Measurements from ENCODE around the gene TTLL11. TPM values are rescaled to one million over a fixed set of nuclear protein-coding genes. Genes with fewer than 3 reads are reported as not detected.

TTLL11 gene, protein sequence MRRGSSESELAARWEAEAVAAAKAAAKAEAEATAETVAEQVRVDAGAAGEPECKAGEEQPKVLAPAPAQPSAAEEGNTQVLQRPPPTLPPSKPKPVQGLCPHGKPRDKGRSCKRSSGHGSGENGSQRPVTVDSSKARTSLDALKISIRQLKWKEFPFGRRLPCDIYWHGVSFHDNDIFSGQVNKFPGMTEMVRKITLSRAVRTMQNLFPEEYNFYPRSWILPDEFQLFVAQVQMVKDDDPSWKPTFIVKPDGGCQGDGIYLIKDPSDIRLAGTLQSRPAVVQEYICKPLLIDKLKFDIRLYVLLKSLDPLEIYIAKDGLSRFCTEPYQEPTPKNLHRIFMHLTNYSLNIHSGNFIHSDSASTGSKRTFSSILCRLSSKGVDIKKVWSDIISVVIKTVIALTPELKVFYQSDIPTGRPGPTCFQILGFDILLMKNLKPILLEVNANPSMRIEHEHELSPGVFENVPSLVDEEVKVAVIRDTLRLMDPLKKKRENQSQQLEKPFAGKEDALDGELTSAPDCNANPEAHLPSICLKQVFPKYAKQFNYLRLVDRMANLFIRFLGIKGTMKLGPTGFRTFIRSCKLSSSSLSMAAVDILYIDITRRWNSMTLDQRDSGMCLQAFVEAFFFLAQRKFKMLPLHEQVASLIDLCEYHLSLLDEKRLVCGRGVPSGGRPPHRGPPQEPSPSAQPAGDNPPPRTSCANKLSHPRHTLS
- total RNA-seq (2014; rRNA removed; shearing (Covaris generic)), result 6.3 and 6.4 TPM in 2 replicates
- polyA plus RNA-seq (2016; fragmentation: Nextera tagmentation; extraction: Ambion mirVana), result 5.0 and 5.1 TPM in 2 replicates

DNA sequence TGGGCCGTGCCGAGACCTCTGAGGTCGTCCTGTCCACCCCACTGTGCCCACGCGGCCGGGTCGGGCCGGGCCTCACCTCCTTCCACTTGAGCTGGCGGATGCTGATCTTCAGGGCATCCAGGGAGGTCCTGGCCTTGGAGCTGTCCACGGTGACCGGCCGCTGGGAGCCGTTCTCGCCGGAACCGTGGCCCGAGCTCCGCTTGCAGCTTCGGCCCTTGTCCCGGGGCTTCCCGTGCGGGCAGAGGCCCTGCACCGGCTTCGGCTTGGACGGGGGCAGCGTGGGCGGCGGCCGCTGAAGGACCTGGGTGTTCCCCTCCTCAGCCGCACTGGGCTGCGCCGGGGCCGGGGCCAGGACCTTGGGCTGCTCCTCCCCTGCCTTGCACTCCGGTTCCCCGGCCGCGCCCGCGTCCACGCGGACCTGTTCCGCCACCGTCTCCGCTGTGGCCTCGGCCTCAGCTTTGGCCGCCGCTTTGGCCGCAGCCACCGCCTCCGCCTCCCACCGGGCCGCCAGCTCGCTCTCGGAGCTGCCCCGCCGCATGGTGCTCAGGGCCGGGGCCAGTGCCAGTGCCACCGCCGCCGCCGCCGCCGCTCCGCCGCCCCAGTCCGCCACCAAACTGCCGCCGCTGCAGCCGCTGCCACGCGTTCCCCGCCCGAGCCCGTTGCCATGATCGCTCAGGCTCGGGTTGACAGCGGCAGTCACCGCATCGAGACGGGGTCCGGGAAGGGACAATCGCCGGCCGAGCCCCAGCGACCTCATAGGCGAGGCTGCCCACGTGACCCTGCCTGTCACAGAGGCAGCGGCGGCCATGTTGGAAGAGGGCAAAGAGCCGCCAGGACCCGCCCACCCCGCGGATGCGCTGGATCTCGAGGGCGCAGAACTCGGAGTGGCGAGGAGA lies at the start of gene TTLL11:
TSS of gene TTLL11 (minus strand) at position 698 of the 896 bp plus-strand sequence. CDS start at position 538, 160 bp downstream.
- 1 to 2% methylated on average over 69 to 90 of the region's 98 CpGs for WGBS, 2 experiments (ENCODE audit: low coverage in 1 of 2, low lambda C conversion rate in 2 of 2, missing lambda C conversion rate in 2 of 2)
- no peak for TF ChIP-seq EZH2phosphoT487 (IDR thresholded peaks at IDR 0.05; ENCODE audit: insufficient read depth, low read depth)
- TF ChIP-seq EZH2 (IDR thresholded peaks at IDR 0.05; ENCODE audit: insufficient read depth, poor library complexity, severe bottlenecking), result no peak

DNA sequence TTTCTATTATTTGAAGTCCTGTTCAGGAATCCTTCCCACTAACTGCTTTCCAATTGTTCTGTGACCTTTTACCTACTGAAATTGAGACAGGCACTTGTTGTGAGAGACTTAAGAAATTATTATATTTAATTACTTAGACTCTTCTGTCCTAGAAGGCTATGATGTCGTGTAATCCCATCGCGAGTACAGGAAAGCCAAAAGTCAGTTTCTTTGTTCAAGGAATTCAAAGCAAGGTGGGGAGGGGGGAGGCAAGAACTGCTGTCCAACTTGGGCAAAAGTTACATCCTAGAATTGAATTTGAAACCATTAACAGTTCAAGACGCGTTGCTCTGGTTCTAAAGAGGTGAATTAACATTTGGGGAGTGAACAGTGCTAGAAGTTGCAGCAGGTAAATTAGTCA lies 48.6 kb upstream of the TTLL11 start:
- Histone ChIP-seq H3K4me2 (ENCODE audit: unreplicated experiment) (no peak overlapping the region), H3K27ac (no peak overlapping the region), H3K9me3 (ENCODE audit: low read depth) (no peaks in the 10 kb centered on the region), H3F3A (ENCODE audit: insufficient read depth) (no peaks in the 10 kb centered on the region), H3K79me2 (ENCODE audit: insufficient read depth) (no peaks in the 10 kb centered on the region), H3K4me3 (no peak overlapping the region), H3K9me2 (ENCODE audit: insufficient read depth) (no peaks in the 10 kb centered on the region), H3K36me3 (ENCODE audit: low read depth) (no peaks in the 10 kb centered on the region; the same call in 1 of the 2 replicates), H2AFZ (no peak overlapping the region), H3K4me1 (ENCODE audit: insufficient read depth) (no peaks in the 10 kb centered on the region), H3K9ac (no peak overlapping the region), H3K27me3 (replicated peaks; ENCODE audit: insufficient read depth) (no peaks in the 10 kb centered on the region), H4K20me1 (ENCODE audit: insufficient read depth) (no peaks in the 10 kb centered on the region)
- in situ Hi-C loops (cut with MboI), result no loop called here
- no peak for DNase-seq
- WGBS, 2 experiments (ENCODE audit: low coverage in 1 of 2, low lambda C conversion rate in 2 of 2, missing lambda C conversion rate in 2 of 2), result 96% methylated on average over 5 of the region's 5 CpGs
- no peak for TF ChIP-seq EZH2 (IDR thresholded peaks at IDR 0.05; ENCODE audit: insufficient read depth, poor library complexity, severe bottlenecking)
- TF ChIP-seq EZH2phosphoT487 (IDR thresholded peaks at IDR 0.05; ENCODE audit: insufficient read depth, low read depth), result no peak

More for the DNA sequence above, at the start of gene TTLL11:
- Histone ChIP-seq H4K20me1 (ENCODE audit: insufficient read depth) (no peaks in the 10 kb centered on the region), H3K79me2 (ENCODE audit: insufficient read depth) (peaks cover 37% of the 10 kb centered on the region), H3K9me3 (ENCODE audit: low read depth) (no peaks in the 10 kb centered on the region), H3K4me1 (ENCODE audit: insufficient read depth) (peaks cover 16% of the 10 kb centered on the region), H2AFZ (peak within 1 kb of the TSS; percentile 89), H3K9me2 (ENCODE audit: insufficient read depth) (no peaks in the 10 kb centered on the region), H3K36me3 (ENCODE audit: low read depth) (no peaks in the 10 kb centered on the region), H3F3A (ENCODE audit: insufficient read depth) (peaks cover 8% of the 10 kb centered on the region; the same call in 1 of the 2 replicates), H3K27me3 (replicated peaks; ENCODE audit: insufficient read depth) (no peaks in the 10 kb centered on the region), H3K4me3 (peak within 1 kb of the TSS; percentile 80), H3K27ac (peak within 1 kb of the TSS; percentile 49), H3K9ac (peak within 1 kb of the TSS; percentile 81), H3K4me2 (ENCODE audit: unreplicated experiment) (peak within 1 kb of the TSS; percentile 97)
- in situ Hi-C loops (cut with MboI), result loop anchor here (10.0 kb wide), 1 partner anchor 252 kb away; no protein-coding TSS in a partner anchor
- DNase-seq, result peak; percentile 99

DNA sequence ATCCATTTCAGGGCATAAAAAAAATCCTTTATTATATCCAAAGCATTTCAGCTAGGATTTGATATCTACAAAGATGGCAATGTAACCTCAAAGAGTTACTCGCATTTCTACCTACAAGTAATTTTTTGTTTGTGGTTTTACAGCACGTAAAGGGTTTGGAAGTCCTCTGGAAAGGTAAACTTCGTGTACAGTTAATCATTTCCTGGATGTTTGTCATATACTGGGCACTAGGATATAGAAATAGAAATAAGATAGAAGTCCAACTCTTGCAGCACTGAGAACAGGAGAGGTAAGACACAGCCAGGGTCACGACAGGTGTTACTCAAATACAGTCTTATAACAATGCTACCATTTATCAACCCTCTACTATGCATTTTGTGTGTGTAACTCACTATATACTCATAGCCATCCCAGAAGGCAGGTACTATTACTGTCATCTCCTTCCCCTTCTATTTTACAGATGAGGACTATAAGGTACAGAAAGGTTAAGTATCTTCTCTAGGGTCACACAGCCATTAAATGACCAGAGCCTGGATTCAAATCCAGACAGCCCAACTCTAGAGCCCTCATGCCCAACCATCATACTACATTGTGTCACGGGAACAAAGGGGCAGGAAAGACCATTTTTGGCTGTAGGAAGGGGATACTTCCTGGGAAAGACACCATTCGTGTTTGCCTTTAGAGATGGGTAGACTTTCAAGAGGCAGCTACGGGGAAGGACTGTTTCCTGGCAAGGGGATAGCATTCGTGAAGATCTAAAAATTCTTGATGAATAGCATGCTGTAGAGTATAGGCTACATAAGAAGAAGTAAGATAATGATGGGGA lies 47.5 kb upstream of the TTLL11 start:
- 93% methylated on average over 8 of the region's 8 CpGs for WGBS, 2 experiments (ENCODE audit: low coverage in 1 of 2, low lambda C conversion rate in 2 of 2, missing lambda C conversion rate in 2 of 2)

More for the DNA sequence above, 47.5 kb upstream of the TTLL11 start:
- Histone ChIP-seq H3K4me1 (ENCODE audit: insufficient read depth) (no peaks in the 10 kb centered on the region), H3K9me2 (ENCODE audit: insufficient read depth) (no peaks in the 10 kb centered on the region), H4K20me1 (ENCODE audit: insufficient read depth) (no peaks in the 10 kb centered on the region), H3K79me2 (ENCODE audit: insufficient read depth) (no peaks in the 10 kb centered on the region), H3K9ac (no peak overlapping the region), H3K4me2 (ENCODE audit: unreplicated experiment) (no peak overlapping the region), H3K4me3 (no peak overlapping the region), H2AFZ (no peak overlapping the region), H3K36me3 (ENCODE audit: low read depth) (no peaks in the 10 kb centered on the region; the same call in 1 of the 2 replicates), H3F3A (ENCODE audit: insufficient read depth) (no peaks in the 10 kb centered on the region), H3K27me3 (replicated peaks; ENCODE audit: insufficient read depth) (no peaks in the 10 kb centered on the region), H3K9me3 (ENCODE audit: low read depth) (no peaks in the 10 kb centered on the region), H3K27ac (no peak overlapping the region)
- no peak for TF ChIP-seq EZH2phosphoT487 (IDR thresholded peaks at IDR 0.05; ENCODE audit: insufficient read depth, low read depth)
- no peak for TF ChIP-seq EZH2 (IDR thresholded peaks at IDR 0.05; ENCODE audit: insufficient read depth, poor library complexity, severe bottlenecking)
- in situ Hi-C loops (cut with MboI), result no loop called here
- no peak for DNase-seq
